Muscle of back (tissue), 11 donors: Measurements from ENCODE around the gene RTP5. TPM values are rescaled to one million over a fixed set of nuclear protein-coding genes. Genes with fewer than 3 reads are reported as not detected.
A peak's percentile ranks its signal among the peaks of the same experiment; 100 is the strongest.

Source experiments
- DNase-seq, 3 donors: peaks; one replicate each; pipeline versions ENCODE4 v3.0.0 to v3.0.0-alpha.2; 2013
- polyA plus RNA-seq, 10 donors: library from polyadenylated mRNA; unstranded; fragments of 120-200 nt; gene quantifications; one replicate each; pipeline ENCODE4 v1.2.1, GENCODE V29; 2013; ENCODE audit not compliant: insufficient read length in 10 of 10

Gene RTP5
- polyA plus RNA-seq, 10 donors, result 0.05 to 0.12 (median 0.07) TPM; not detected in 7

- DNase-seq, result no peak
These were observed 26.0 kb upstream of the RTP5 start for GRCh38 chr2:241843321-241844065.

DNA sequence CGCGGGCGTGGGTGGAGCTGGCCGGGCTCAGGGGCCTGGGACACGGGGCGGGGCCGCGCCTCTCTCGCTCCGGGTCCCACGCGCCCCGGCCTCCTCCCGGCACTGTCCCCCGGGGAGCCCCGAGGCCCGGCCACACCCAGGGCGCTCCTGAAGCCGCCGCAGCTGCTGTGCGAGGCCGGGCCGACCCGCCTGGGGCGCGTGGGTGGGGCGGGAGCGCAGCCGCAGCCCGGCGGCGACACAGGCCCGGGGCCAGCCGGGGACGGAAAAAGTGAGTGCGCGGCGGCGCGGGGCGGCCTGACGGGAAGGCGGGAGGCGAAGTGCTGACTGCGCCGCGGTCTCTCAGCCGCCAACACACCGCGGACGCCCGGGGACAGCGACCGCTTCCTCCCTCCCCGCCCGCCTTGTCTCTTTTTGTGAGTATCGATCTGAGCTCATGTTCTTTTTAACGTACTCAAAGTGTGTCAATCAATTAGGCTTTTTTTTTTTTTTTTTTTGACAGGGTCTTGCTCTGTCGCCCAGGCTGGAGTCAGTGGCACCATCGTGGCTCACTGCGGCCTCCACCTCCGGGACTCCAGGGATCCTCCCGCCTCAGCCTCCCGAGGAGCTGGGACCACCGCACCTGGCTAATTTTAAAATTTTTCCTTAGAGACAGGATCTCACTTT is 25.3 kb upstream of the RTP5 start:
- peak; percentile 73 to 94 (median 88) for DNase-seq

DNA sequence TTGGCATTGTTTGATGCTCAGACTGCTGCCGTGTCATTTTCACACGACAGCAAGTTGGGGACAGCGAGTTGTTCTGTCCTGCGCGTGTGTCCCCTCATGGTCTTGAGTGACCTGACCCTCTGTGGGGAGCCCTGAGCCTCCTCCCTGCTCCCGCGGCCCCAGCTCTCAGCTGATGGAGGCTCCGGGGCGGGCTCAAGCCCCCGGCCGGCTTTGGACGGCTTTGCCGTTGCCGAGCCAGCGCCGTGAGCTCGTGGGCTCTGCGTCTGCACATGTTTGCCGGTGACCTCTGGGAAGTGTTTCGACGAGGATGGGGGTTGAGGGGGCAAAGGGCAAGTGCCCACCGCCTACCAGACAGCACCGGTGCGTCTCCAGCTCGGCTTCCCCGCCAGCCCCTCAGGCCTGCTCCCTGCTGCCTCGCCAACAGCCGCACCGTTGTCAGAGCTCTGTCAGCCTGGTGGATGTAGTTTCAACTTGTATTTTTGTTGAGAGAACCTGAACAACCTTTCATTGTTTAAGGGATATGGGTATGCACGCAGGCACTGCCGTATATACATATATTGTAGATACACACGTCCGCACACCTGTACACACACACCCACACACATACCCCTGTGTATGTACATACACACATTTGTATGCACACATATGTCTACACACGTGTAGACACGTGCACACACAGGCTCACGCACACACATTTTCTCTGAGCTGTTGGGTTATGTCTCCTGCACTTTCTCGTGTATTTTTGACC is 24.5 kb upstream of the RTP5 start:
- no peak for DNase-seq

DNA sequence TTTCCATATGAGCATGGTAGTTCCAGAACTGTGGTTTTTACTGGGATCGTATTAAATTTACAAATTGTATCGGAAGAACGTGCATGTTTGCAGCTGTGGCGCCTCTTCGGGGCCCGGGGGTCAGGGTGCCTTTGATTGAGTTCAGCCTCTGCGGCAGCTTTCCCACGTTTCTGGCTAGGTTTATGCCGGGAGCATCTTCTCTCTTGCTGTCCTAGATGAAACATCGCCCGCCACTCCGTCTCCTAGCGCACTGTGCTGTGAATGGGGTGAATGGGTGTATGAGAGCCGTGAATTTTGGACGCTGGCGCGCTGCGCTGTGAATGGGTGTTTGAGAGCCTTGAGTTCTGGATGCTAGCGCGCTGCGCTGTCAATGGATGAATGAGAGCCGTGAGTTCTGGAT is 23.1 kb upstream of the RTP5 start:
- DNase-seq, result no peak

DNA sequence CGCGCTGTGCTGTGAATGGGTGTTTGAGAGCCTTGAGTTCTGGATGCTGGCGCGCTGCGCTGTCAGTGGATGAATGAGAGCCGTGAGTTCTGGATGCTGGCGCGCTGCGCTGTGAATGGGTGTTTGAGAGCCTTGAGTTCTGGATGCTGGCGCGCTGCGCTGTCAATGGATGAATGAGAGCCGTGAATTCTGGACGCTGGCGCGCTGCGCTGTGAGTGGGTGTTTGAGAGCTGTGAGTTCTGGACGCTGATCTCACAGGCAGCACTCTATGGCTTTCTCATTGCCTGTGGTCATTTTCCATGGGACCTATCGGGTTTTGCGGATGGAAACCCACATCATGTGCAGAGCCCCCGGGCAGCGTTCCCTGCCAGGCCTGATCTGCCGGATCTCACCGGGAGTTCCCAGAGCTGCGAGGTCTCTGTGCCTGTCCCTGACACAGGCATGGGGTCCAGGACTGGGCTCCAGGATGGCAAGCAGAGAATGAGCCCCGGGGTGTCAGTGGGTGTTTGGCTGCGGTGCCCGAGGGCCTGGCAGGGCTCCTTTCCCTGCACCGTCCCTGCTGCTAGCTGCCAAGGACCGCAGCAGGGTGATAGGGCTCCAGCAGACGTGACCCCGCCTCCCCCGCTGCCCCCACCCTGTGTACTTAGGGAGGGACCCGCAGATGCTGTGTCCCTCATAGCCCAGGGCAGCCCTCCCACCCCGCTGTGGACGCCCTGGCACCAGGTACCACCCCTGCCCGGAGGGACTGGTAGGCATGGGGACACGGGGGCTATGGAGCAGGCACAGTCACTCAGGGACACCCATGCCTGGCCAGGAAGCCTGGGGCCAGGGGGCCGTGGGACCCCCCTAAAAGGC is 20.5 kb upstream of the RTP5 start:
- DNase-seq, result no peak

DNA sequence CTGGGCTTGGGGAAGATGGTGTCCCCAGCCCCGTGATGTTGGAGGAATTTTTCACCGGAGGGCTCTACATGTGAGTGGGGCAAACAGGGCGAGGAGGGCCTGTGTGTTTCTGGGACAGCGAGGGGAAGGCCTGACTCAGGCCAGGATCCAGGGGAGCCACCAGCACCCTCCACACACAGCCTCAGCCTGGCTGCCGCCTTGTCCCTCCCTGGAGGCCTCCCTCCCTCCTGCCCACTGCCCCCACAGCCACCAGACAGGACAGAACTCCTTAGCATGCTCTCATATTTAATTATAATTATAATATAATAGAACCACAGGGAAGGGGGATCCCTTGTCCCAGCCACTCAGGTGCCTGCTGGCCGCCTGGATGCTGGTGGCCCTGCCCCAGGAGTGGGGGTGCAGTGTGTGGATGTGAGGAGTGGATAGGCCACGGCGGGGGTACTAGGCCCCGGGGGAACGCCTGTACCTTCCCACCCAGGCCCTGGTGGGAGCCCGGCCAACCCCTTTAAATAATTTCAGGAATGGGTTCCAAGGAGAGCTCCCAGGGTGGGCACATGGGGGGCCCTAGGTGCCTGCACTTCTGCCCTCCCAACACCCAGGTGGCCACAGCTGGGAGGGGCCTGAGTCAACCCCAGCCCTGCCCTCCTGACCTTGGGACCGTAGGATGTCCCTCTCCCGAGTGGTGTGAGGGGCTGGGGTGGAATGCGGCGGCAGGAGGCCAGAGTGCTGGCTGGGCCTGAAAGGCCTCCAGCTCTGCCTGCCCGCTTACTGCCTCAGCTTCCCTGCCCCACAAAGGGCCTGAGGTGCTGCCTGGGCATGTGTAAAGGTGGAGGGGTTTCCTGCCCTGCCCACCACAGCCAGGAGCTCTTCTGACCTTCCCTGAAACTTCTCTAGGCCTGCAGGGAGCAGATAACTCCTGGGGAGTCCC is 19.6 kb upstream of the RTP5 start:
- DNase-seq, result no peak

DNA sequence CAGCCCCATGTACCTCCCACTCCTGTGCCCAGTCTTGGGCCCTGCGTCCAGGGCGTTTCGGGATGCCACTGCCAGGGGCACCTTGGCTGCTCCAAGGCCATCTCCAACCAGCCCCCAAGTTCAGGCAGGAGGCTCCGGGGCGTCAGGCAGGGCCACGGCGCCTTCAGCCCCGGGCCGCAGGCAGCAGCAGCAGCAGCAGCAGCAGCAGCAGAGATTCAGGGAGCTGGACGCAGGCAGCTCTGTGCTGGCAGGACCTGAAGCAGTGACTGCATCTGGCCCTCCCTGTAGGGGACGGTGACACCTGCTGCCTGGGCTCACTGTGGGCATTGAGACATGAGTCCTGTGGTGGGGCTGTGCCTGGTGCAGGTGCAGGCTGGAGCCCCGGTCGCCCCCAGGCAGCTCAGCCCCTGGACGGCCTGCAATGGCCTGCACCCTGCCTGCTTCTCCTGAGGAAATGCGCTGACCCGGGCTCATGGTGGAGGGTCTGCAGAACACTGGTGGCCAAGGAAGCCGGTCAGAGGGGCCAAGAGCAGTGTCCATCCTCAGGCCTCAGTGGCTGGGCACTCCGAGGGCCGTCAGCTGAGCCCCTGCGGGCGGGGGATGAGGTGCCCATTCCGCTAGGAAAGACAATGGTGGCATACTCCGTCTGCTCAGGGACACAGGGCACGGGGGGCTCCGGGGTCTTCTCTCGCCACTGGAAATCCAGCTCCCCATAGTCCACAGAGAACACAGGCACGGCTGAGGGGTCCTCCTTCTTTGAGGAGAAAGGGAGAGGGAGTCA is 18.8 kb upstream of the RTP5 start:
- DNase-seq, result no peak

GRCh38 chr2:241851325-241852115 is 18.0 kb upstream of the RTP5 start:
- no peak for DNase-seq

DNA sequence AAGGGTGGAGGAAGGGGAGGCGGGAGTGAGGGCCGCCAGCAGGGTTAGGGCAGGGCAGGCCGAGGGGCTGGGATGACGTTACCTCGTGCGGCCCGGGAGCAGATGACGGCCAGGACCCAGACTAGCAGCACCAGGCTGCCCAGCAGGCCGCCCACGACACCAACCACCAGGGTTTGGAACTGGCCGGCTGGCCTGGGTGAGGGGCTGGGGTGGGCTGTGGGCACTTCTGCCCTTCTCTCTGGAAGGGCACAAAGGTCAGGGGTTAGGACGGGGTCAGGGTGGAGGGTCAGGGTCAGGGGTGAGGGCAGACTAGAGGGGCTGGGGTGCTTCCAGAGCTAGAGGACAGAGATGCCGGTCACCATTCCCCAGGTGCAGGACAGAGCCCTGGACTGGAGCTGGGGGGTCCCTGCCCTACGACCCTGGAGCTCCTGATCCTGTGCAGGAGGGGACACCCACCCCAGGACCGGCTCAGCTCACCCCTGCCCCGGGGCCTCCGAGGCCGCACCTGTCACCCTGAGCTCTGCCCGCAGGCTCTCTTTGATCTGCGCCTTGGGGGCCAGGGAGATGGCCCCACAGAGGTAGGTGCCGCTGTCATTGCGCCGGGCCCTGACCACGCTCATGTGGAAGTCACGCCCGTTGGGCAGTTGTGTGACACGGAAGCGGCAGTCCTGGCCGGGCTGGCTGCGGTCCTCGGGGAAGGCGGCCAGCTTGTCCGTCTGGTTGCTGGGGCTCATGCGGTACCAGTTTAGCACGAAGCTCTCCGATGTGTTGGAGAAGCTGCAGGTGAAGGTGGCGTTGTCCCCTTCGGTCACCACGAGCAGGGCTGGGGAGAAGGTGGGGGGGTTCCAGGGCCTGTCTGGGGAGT is 17.2 kb upstream of the RTP5 start:
- DNase-seq, result no peak

- DNase-seq, result no peak
These were observed 16.4 kb upstream of the RTP5 start for GRCh38 chr2:241852981-241853631.

GRCh38 chr2:241853651-241854341 is 15.7 kb upstream of the RTP5 start:
- no peak for DNase-seq

- DNase-seq, result no peak
These were observed 14.9 kb upstream of the RTP5 start for GRCh38 chr2:241854342-241855244.

DNA sequence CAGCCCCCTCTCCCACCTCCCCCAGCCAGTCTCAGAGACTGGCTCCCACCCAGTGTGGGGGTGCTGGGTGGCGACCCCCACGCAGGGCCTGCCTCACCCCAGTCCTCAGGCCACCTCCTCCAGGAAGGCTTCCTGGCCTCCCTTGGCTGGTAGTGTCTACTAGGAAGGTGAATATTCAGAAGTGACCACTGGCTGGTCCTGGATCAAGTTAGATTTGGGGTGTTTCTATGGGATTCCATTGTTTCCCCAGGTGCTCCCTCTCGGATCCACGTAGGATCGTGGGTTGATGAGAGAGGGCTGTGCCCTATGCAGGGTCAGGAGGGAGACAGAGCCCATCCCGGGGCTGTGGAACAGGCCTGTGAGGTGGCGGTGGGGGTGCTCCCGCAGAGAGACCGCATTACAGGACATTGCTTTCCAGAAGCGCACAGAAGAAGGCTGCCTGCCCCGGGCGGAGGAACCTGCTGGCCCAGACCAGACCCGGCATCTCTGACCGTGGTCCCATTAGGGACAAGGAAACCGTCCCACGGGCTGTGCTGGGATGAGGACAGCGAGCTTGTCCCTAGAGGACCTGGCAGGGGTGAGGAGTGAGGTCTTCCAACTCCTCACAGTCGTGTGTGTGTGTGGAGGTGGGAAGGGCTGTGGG is 14.2 kb upstream of the RTP5 start:
- no peak for DNase-seq

GRCh38 chr2:241855888-241856422 is 13.6 kb upstream of the RTP5 start:
- DNase-seq, result no peak

GRCh38 chr2:241857041-241857541 is 12.4 kb upstream of the RTP5 start:
- no peak for DNase-seq
